ENCODE measurements around the gene GOLGA6C. TPM values are rescaled to one million over a fixed set of nuclear protein-coding genes. Genes with fewer than 3 reads are reported as not detected.

GOLGA6C gene
- total RNA-seq, 2 experiments from 2014 or later: not detected

DNA sequence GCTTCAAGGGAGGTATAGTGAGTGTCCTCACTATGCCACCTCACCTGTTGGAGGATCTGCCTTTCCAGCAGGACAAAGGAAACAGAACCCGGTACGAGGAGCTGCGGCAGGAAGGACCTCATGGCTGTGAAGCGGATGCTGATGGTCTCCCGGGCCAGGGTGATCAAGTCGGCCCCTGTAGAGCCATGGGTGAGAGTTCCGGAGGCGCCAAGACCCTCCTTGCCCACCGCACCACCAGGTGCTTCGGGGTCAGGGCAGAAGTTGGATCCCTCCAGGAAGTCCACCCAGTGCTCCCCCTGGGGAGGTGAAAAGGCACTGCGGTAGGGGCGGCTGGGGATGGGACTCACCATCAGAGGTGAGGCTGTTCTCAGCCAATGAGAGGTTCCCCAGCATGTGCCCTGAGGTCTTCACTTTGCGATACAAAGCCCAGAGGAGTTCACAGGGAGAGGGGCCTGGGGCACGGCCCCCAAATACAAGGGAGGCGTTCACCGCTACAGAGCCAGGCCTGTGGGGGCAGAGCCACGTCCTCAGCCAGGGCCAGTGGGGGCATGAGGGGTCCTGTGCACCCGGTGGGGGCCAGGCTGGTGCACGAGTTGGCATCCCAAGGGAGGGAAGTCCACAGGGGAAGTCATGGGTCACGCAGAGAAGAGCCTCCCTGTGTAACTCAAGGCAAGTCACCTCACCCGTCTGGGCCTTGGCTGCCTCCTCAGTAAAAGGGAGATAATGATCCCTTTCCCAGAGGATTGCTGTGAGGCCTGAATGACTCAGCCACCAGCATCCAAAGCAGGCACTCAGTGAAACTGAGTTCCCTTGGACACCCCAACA lies 28.7 kb upstream of the GOLGA6C start:
- H3K4me1 Mint-ChIP-seq (ENCODE audit: low read depth): no peaks in the 10 kb centered on the region
- ChIA-PET CTCF (no interaction called here), POLR2A (interaction anchor here (1.4 kb wide), 1 partner anchor 21 kb away, joined by 4 read pairs; no protein-coding TSS in a partner anchor)
- H3K27ac Mint-ChIP-seq: no peak overlapping the region
- no peaks in the 10 kb centered on the region for H3K36me3 Mint-ChIP-seq (ENCODE audit: low read depth)
- TF ChIP-seq, protein P1, sequence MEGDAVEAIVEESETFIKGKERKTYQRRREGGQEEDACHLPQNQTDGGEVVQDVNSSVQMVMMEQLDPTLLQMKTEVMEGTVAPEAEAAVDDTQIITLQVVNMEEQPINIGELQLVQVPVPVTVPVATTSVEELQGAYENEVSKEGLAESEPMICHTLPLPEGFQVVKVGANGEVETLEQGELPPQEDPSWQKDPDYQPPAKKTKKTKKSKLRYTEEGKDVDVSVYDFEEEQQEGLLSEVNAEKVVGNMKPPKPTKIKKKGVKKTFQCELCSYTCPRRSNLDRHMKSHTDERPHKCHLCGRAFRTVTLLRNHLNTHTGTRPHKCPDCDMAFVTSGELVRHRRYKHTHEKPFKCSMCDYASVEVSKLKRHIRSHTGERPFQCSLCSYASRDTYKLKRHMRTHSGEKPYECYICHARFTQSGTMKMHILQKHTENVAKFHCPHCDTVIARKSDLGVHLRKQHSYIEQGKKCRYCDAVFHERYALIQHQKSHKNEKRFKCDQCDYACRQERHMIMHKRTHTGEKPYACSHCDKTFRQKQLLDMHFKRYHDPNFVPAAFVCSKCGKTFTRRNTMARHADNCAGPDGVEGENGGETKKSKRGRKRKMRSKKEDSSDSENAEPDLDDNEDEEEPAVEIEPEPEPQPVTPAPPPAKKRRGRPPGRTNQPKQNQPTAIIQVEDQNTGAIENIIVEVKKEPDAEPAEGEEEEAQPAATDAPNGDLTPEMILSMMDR (IDR thresholded peaks at IDR 0.05): no peak
- DNase-seq (no peak), ATAC-seq (no peak)
- intact Hi-C loops (cut with micrococcal nuclease): no loop called here
- no peak overlapping the region for H3K4me3 Mint-ChIP-seq
- H3K27me3 Mint-ChIP-seq: peaks cover 10% of the 10 kb centered on the region
- no peaks in the 10 kb centered on the region for H3K9me3 Mint-ChIP-seq

DNA sequence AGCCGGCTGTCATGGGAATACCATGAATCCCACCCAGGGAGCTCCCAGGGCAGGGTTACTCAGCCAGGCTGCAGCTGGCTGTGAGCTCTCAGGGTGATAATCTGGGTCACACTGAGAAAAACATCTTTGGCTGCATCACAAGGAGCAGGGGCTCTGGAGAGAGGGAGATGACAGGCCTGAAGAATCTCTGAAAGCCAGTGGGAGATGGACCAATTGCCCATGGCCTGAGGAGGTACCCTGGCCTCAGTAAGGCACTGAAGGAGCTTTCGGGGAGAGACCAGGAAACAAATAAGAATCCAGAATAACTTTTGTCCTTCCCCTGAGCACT lies 28.2 kb upstream of the GOLGA6C start:
- TF ChIP-seq, protein P1 (IDR thresholded peaks at IDR 0.05): no peak
- DNase-seq (no peak), ATAC-seq (no peak)
- Mint-ChIP-seq H3K4me1 (ENCODE audit: low read depth) (no peaks in the 10 kb centered on the region), H3K36me3 (ENCODE audit: low read depth) (no peaks in the 10 kb centered on the region), H3K4me3 (no peak overlapping the region), H3K9me3 (no peaks in the 10 kb centered on the region), H3K27ac (no peak overlapping the region), H3K27me3 (peaks cover 10% of the 10 kb centered on the region)
- ChIA-PET POLR2A (interaction anchor here (1.4 kb wide), 1 partner anchor 21 kb away, joined by 4 read pairs; no protein-coding TSS in a partner anchor), CTCF (no interaction called here)
- intact Hi-C loops (cut with micrococcal nuclease): no loop called here

DNA sequence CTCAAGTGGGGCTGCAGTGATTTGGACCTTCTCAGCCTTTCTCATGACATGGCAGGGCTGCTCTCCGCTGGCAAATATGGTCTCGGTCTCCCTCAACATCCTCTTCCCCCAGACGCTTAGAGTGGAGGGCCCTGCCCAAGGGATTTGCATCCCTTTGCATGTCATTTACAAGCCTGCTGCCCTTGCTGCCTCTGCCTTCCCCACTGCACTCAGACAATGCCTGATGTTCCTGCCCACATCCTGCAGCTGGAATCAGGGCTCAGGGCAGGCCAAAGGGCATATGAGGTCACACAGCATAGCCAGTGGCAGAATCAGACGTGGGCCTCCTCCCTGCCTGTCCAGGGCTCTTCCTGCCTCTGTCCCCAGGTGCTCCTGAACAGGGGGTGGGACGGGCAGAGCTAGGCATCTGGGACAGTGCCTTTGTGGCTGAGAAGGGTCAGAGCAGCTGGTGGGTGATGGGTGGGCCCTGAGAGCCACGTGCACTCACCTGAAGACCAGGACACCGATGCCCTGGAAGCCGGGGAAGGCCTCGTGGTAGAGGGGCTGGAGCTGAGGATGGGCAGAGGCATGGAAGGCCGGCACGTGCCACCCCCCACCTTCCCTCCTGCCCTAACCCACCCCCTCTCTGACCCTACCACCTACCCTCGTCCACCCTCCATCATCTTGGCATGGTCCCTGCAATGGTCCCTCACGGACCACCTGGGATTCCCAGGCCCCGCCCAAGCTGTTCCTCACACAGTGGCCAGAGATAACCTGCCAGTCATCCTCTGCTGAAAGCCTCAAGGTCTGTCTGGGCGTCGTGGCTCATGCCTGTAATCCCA lies 27.4 kb upstream of the GOLGA6C start:
- intact Hi-C loops (cut with micrococcal nuclease): no loop called here
- Mint-ChIP-seq H3K36me3 (ENCODE audit: low read depth) (no peaks in the 10 kb centered on the region), H3K9me3 (no peaks in the 10 kb centered on the region), H3K27me3 (peaks cover 10% of the 10 kb centered on the region), H3K4me1 (ENCODE audit: low read depth) (no peaks in the 10 kb centered on the region), H3K27ac (no peak overlapping the region), H3K4me3 (no peak overlapping the region)
- POLR2A ChIA-PET: no interaction called here
- TF ChIP-seq, protein P1 (IDR thresholded peaks at IDR 0.05): no peak
- CTCF ChIA-PET: no interaction called here
- ATAC-seq (no peak), DNase-seq (no peak)

DNA sequence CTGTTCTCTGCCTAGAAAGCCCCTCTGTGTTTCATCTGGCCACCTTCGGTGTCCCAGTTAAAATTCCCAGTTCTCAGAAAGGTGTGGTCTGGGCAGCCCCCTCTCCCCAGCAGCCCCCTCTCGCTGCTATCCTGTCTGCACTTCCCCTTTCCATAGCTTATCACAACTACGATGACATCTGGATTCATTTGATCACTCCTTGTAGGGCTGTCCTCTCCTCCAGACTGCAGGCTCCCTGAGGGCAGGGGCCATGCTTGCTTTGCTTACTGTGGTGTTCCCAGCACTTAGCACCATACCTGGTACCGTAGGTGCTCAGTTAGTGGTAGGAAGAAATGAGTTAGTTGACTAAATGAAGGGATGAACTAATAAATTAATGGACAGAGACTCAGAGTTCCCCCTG lies 26.3 kb upstream of the GOLGA6C start:
- POLR2A ChIA-PET: no interaction called here
- Mint-ChIP-seq H3K27me3 (peaks cover 10% of the 10 kb centered on the region), H3K36me3 (ENCODE audit: low read depth) (no peaks in the 10 kb centered on the region), H3K9me3 (no peaks in the 10 kb centered on the region), H3K4me3 (no peak overlapping the region), H3K27ac (no peak overlapping the region), H3K4me1 (ENCODE audit: low read depth) (no peaks in the 10 kb centered on the region)
- intact Hi-C loops (cut with micrococcal nuclease): no loop called here
- TF ChIP-seq, protein P1 (IDR thresholded peaks at IDR 0.05): no peak
- ATAC-seq (no peak), DNase-seq (no peak)
- CTCF ChIA-PET: no interaction called here

DNA sequence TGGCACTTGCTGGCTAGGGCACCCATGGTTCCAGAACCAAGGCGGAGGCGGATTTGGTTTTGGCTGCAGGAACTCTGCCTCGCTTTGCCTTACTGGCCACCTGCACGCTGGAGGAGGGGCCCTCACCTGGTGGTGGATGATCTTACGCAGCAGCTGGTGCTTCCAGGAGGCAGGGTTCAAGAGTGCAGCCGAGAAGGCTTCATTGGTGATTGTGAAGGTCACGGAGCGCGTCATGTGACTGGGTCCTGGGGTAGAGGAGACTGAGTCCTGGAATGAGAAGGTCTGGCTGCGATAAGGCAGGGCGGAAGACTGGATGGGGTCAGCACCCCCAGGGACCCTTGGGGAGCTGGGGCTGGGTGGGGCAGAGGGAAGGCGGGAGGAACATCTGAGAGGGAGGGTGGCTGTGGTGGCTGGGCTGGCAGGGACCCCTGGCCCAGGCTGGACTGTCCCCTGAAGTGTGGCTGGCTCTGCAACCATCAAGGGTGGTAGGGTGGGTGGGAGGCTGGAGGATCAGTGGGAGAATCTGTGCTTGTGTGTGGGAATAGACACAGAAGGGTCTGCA lies 25.8 kb upstream of the GOLGA6C start:
- no peaks in the 10 kb centered on the region for H3K4me1 Mint-ChIP-seq (ENCODE audit: low read depth)

More for the DNA sequence above, 25.8 kb upstream of the GOLGA6C start:
- Mint-ChIP-seq H3K36me3 (ENCODE audit: low read depth) (no peaks in the 10 kb centered on the region), H3K9me3 (no peaks in the 10 kb centered on the region), H3K27ac (no peak overlapping the region), H3K4me3 (no peak overlapping the region), H3K27me3 (peaks cover 10% of the 10 kb centered on the region)
- TF ChIP-seq, protein P1 (IDR thresholded peaks at IDR 0.05): no peak
- ATAC-seq (no peak), DNase-seq (no peak)
- intact Hi-C loops (cut with micrococcal nuclease): no loop called here
- POLR2A ChIA-PET: no interaction called here
- CTCF ChIA-PET: no interaction called here
